Liver (tissue), 9 donors: ENCODE results near the gene FYTTD1. TPM values are rescaled to one million over a fixed set of nuclear protein-coding genes. Genes with fewer than 3 reads are reported as not detected.

ENCODE experiments used
- DNase-seq: peaks from one replicate; pipeline ENCODE4 v3.0.0-alpha.2; 2017; ENCODE audit warnings: low spot score
- H3K27ac ChIP-seq, 2 donors: one replicate each; pipeline ENCODE4 v1.7.0; 2013; ENCODE audit warnings: inconsistent platforms in 2 of 2, low read length in 2 of 2, control low read depth in 1 of 2, low read depth in 1 of 2, mild to moderate bottlenecking in 1 of 2
- H3K27me3 ChIP-seq, 4 donors: one replicate each; pipeline versions ENCODE4 v1.6.1 to v1.7.0; 2013; ENCODE audit warnings: low read length in 3 of 4, inconsistent platforms in 1 of 4, mild to moderate bottlenecking in 1 of 4, moderate library complexity in 1 of 4; ENCODE audit not compliant: control insufficient read depth in 4 of 4, insufficient read depth in 4 of 4
- H3K36me3 ChIP-seq, 4 donors: one replicate each; pipeline versions ENCODE4 v1.6.1 to v1.7.0; 2013; ENCODE audit warnings: low read length in 3 of 4, mild to moderate bottlenecking in 3 of 4, low read depth in 1 of 4, moderate library complexity in 1 of 4; ENCODE audit not compliant: control insufficient read depth in 4 of 4, insufficient read depth in 3 of 4
- H3K4me1 ChIP-seq, 4 donors: one replicate each; pipeline versions ENCODE4 v1.6.1 to v1.7.0; 2013; ENCODE audit warnings: low read length in 3 of 4, mild to moderate bottlenecking in 3 of 4, moderate library complexity in 1 of 4; ENCODE audit not compliant: control insufficient read depth in 4 of 4, insufficient read depth in 4 of 4
- H3K4me3 ChIP-seq, 3 donors: one replicate each; pipeline versions ENCODE4 v1.6.1 to v1.7.0; 2013; ENCODE audit warnings: low read length in 3 of 3, control low read depth in 1 of 3, low read depth in 1 of 3, mild to moderate bottlenecking in 1 of 3
- H3K9ac ChIP-seq, 2 donors: one replicate each; pipeline ENCODE4 v1.7.0; 2013; ENCODE audit warnings: low read length in 2 of 2, mild to moderate bottlenecking in 2 of 2, moderate library complexity in 2 of 2, control low read depth in 1 of 2, low read depth in 1 of 2
- H3K9me3 ChIP-seq, 4 donors: one replicate each; pipeline versions ENCODE4 v1.6.1 to v1.7.0; 2013; ENCODE audit warnings: low read length in 3 of 4; ENCODE audit not compliant: control insufficient read depth in 4 of 4
- ATF3 ChIP-seq: IDR thresholded peaks from 2 replicates; pipeline ENCODE4 v1.6.1; 2016; ENCODE audit warnings: antibody characterized with exemption
- CTCF ChIP-seq: fragments of 150-350 bp; IDR thresholded peaks from 2 replicates; pipeline ENCODE4 v1.5.1; 2017; ENCODE audit warnings: improper control_type of control experiment, low read depth, low read length; ENCODE audit not compliant: missing input control
- EGR1 ChIP-seq, 2 donors: IDR thresholded peaks; 2 replicates each; pipeline ENCODE4 v1.6.1; 2016 to 2018; ENCODE audit warnings: antibody characterized with exemption in 2 of 2, low read depth in 2 of 2
- FOXA2 ChIP-seq: IDR thresholded peaks from 2 replicates; pipeline ENCODE4 v1.6.1; 2016; ENCODE audit warnings: antibody characterized with exemption
- GABPA ChIP-seq, 2 donors: IDR thresholded peaks in 1 of 2; conservative IDR thresholded peaks in 1 of 2; 2 replicates each; pipeline ENCODE4 v1.6.1; 2016; ENCODE audit warnings: antibody characterized with exemption in 2 of 2, mild to moderate bottlenecking in 1 of 2, moderate library complexity in 1 of 2
- RAD21 ChIP-seq, 2 donors: IDR thresholded peaks; 2 replicates each; pipeline ENCODE4 v1.6.1; 2016; ENCODE audit warnings: antibody characterized with exemption in 2 of 2, mild to moderate bottlenecking in 2 of 2
- TAF1 ChIP-seq: conservative IDR thresholded peaks from 2 replicates; pipeline ENCODE4 v1.6.1; 2016; ENCODE audit warnings: antibody characterized with exemption, mild to moderate bottlenecking
- WGBS: extraction: QIAGEN DNeasy Blood & Tissue Kit; methylation state at CpG from one replicate; pipeline ENCODE4 v1.1.7; 2013; 5-methylcytosine and 5-hydroxymethylcytosine counted together
- polyA plus RNA-seq, 2 donors: library from polyadenylated mRNA; stranded (reverse) in 1 of 2; unstranded in 1 of 2; fragments of 200-250 nt in 1 of 2; fragments of >200 nt in 1 of 2; fragmentation: Nextera tagmentation in 1 of 2; extraction: Ambion mirVana in 1 of 2; gene quantifications; one replicate each; pipeline versions ENCODE4 v1.2.1 to v1.2.3, GENCODE V29; 2013 to 2015
- total RNA-seq, 2 donors: library from RNA; depleted of rRNA; stranded (reverse); fragments of >200 nt; gene quantifications; one replicate each; pipeline ENCODE4 v1.2.3, GENCODE V29; 2014
- donor health status: healthy.
- donor health status: healthy.
- donor health status: healthy.
- donor health status: healthy.
- donor health status: healthy.

Gene FYTTD1
- total and polyA plus RNA-seq, 4 donors: 11.5 to 22.7 (median 16.0) TPM

GRCh38 chr3:197798863-197799262 lies 49.2 kb downstream of the FYTTD1 start:
- DNase-seq: no peak
- Histone ChIP-seq H3K27ac (no peak overlapping the region), H3K9ac (no peak overlapping the region), H3K36me3 (no peaks in the 10 kb centered on the region), H3K4me3 (no peak overlapping the region), H3K27me3 (no peaks in the 10 kb centered on the region), H3K4me1 (peaks cover 0 to 7% (median 1%) of the 10 kb centered on the region in 4 donors), H3K9me3 (no peaks in the 10 kb centered on the region)
- TF ChIP-seq FOXA2: no peak
- WGBS: 82% methylated on average over 3 of the region's 3 CpGs

GRCh38 chr3:197800379-197800778 lies 50.7 kb downstream of the FYTTD1 start:
- H3K9me3 ChIP-seq: no peaks in the 10 kb centered on the region
- TF ChIP-seq TAF1: no peak
- no peak for TF ChIP-seq RAD21 (IDR thresholded peaks at IDR 0.05)
- no peak for TF ChIP-seq EGR1 (IDR thresholded peaks at IDR 0.05; ENCODE audit: low read depth in 2 of 2)
- H3K4me3 ChIP-seq: no peak overlapping the region
- 93% methylated on average over 3 of the region's 3 CpGs for WGBS
- H3K36me3 ChIP-seq: no peaks in the 10 kb centered on the region
- DNase-seq: no peak
- no peak overlapping the region for H3K27ac ChIP-seq
- no peak overlapping the region for H3K9ac ChIP-seq
- H3K27me3 ChIP-seq: no peaks in the 10 kb centered on the region
- H3K4me1 ChIP-seq: peaks cover 0 to 2% (median 0%) of the 10 kb centered on the region in 4 donors

- Histone ChIP-seq H3K4me3 (no peak overlapping the region), H3K27me3 (no peaks in the 10 kb centered on the region), H3K9me3 (no peaks in the 10 kb centered on the region), H3K36me3 (no peaks in the 10 kb centered on the region), H3K4me1 (peaks cover 0 to 2% (median 0%) of the 10 kb centered on the region in 4 donors), H3K9ac (no peak overlapping the region), H3K27ac (no peak overlapping the region)
- TF ChIP-seq CTCF (peak; percentile 12), ATF3 (no peak), RAD21 (IDR thresholded peaks at IDR 0.05) (peak in 1 of 2 donors; percentile 51)
- DNase-seq: no peak
- 71% methylated on average over 8 of the region's 8 CpGs for WGBS
These were observed 52.5 kb downstream of the FYTTD1 start for GRCh38 chr3:197801891-197802778.

- WGBS: 96% methylated on average over 3 of the region's 3 CpGs
- DNase-seq: no peak
- Histone ChIP-seq H3K4me3 (no peak overlapping the region), H3K27ac (no peak overlapping the region), H3K9me3 (no peaks in the 10 kb centered on the region), H3K9ac (no peak overlapping the region), H3K36me3 (no peaks in the 10 kb centered on the region), H3K27me3 (no peaks in the 10 kb centered on the region), H3K4me1 (no peaks in the 10 kb centered on the region)
- TF ChIP-seq GABPA (IDR thresholded peaks at IDR 0.05 in 1 of 2, conservative IDR thresholded peaks at IDR 0.05 in 1 of 2) (no peak), RAD21 (IDR thresholded peaks at IDR 0.05) (peak; percentile 14 to 17)
These were observed 53.2 kb downstream of the FYTTD1 start for GRCh38 chr3:197802779-197803459.
